PC-9 (cell line): Measurements from ENCODE around the gene PRSS50. TPM values are rescaled to one million over a fixed set of nuclear protein-coding genes. Genes with fewer than 3 reads are reported as not detected.

Experiments
- BruUV-seq: library from RNA; stranded (reverse); fragments of 400-500 nt; replicated peaks from 2 replicates; lab custom pipeline; 2021; lab: Mats Ljungman, UMichigan
- CTCF ChIA-PET: fragments of 300-600 bp; sonication (Branson Sonifier 250); formaldehyde crosslinking; loops from one replicate; lab custom pipeline; 2022; ENCODE audit warnings: antibody characterized with exemption; lab: Charles Lee
- POLR2A ChIA-PET: fragments of 300-600 bp; sonication (Branson Sonifier 250); formaldehyde crosslinking; loops from one replicate; lab custom pipeline; 2022; ENCODE audit warnings: antibody characterized with exemption; ENCODE audit not compliant: unreplicated experiment; lab: Charles Lee
- DNase-seq, 2 experiments: peaks; one replicate each; pipeline versions ENCODE4 v3.0.0 to v3.0.0-alpha.2; 2015 to 2022; ENCODE audit warnings: mixed read lengths in 1 of 2
- H2AFZ ChIP-seq: fragments of 200-600 bp; sonication (generic); 2 replicates; pipeline ENCODE4 v1.8.1; 2017; ENCODE audit warnings: antibody characterized with exemption
- H3F3A ChIP-seq: fragments of 200-600 bp; sonication (generic); 2 replicates; pipeline ENCODE4 v1.8.1; 2017; ENCODE audit warnings: antibody characterized with exemption, mild to moderate bottlenecking, low read depth; ENCODE audit not compliant: insufficient read depth
- H3K27ac ChIP-seq: fragments of 200-600 bp; sonication (generic); 2 replicates; pipeline ENCODE4 v1.6.1; 2016; ENCODE audit warnings: mixed run types
- H3K27me3 ChIP-seq: fragments of 200-600 bp; sonication (generic); 2 replicates; pipeline ENCODE4 v1.6.1; 2016; ENCODE audit warnings: low read depth, mixed run types; ENCODE audit not compliant: insufficient read depth
- H3K36me3 ChIP-seq: fragments of 200-600 bp; sonication (generic); 2 replicates; pipeline ENCODE4 v1.6.1; 2016; ENCODE audit warnings: low read depth, mixed run types
- H3K4me1 ChIP-seq: fragments of 200-600 bp; sonication (generic); replicated peaks from 2 replicates; pipeline ENCODE4 v1.6.1; 2016; ENCODE audit warnings: mixed run types; ENCODE audit not compliant: insufficient read depth
- H3K4me2 ChIP-seq: fragments of 200-600 bp; sonication (generic); 2 replicates; pipeline ENCODE4 v1.6.1; 2017; ENCODE audit warnings: mixed run types
- H3K4me3 ChIP-seq: fragments of 200-600 bp; sonication (generic); 2 replicates; pipeline ENCODE4 v1.6.1; 2016; ENCODE audit warnings: mixed run types
- H3K79me2 ChIP-seq: fragments of 200-600 bp; sonication (generic); 2 replicates; pipeline ENCODE4 v1.6.1; 2017; ENCODE audit warnings: low read depth, mixed run types
- H3K9me2 ChIP-seq: fragments of 200-600 bp; sonication (generic); 2 replicates; pipeline ENCODE4 v1.8.1; 2017; ENCODE audit warnings: mild to moderate bottlenecking; ENCODE audit not compliant: insufficient read depth
- H3K9me3 ChIP-seq: fragments of 200-600 bp; sonication (generic); 2 replicates; pipeline ENCODE4 v1.8.1; 2016; ENCODE audit warnings: low read depth; ENCODE audit not compliant: insufficient read depth
- H4K20me1 ChIP-seq: fragments of 200-600 bp; sonication (generic); 2 replicates; pipeline ENCODE4 v1.8.1; 2017; ENCODE audit not compliant: insufficient read depth
- EZH2 ChIP-seq: fragments of 200-600 bp; sonication (generic); IDR thresholded peaks from 2 replicates; pipeline ENCODE4 v1.8.0; 2017; ENCODE audit warnings: antibody characterized with exemption, low read depth
- intact Hi-C: fragments of 100-400 bp; cut with micrococcal nuclease; formaldehyde crosslinking; loops from one replicate; pipeline ENCODE4 v1.10.0; 2022; ENCODE audit not compliant: unreplicated experiment
- total RNA-seq: library from RNA; stranded (reverse); gene quantifications from 2 replicates; pipeline ENCODE4 v1.2.3, GENCODE V29; 2021
- TF ChIP-seq, protein P1 (sequence below): fragments of 200-600 bp; sonication (generic); conservative IDR thresholded peaks from 2 replicates; pipeline ENCODE4 v1.6.1; 2017; ENCODE audit warnings: mixed run types, antibody characterized with exemption, mild to moderate bottlenecking, moderate library complexity

The PRSS50 gene
- total RNA-seq, 1 experiment from 2014 or later: 0.50 TPM

- H3K27me3 ChIP-seq: no peaks in the 10 kb centered on the region
- no peak overlapping the region for H3K27ac ChIP-seq
- H3K4me1 ChIP-seq: no peaks in the 10 kb centered on the region
Measured at GRCh38 chr3:46679681-46680080, 38.0 kb downstream of the PRSS50 start.

DNA sequence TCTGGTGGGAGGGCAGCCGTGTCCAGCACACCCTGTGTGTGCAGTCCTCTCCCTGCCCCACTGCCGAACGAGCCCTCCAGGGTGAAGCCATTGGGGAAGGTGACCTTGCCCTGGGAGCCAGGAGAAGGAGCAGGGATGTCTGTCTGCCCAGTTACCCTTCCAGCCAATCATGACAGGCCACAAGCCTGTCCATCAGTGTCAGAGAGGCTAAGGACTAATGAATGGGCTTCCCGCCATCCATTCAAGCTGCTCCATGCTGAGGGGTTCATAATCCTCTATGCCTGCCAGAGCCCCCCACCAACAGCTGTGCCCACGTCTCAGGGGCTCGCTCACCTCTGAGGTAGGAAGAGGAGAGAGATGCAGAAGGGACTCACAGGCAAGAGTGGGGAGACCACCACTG, 39.4 kb downstream of the PRSS50 start:
- Histone ChIP-seq H3K27me3 (no peaks in the 10 kb centered on the region), H3K4me2 (no peak overlapping the region), H3K27ac (no peak overlapping the region), H3K9me2 (no peaks in the 10 kb centered on the region), H3K4me3 (no peak overlapping the region), H3F3A (no peaks in the 10 kb centered on the region), H4K20me1 (no peaks in the 10 kb centered on the region), H3K36me3 (no peaks in the 10 kb centered on the region), H3K9me3 (no peaks in the 10 kb centered on the region), H3K4me1 (no peaks in the 10 kb centered on the region), H2AFZ (no peak overlapping the region), H3K79me2 (no peaks in the 10 kb centered on the region)
- intact Hi-C loops: no loop called here
- DNase-seq: no peak
- TF ChIP-seq EZH2: no peak
- TF ChIP-seq, protein P1, sequence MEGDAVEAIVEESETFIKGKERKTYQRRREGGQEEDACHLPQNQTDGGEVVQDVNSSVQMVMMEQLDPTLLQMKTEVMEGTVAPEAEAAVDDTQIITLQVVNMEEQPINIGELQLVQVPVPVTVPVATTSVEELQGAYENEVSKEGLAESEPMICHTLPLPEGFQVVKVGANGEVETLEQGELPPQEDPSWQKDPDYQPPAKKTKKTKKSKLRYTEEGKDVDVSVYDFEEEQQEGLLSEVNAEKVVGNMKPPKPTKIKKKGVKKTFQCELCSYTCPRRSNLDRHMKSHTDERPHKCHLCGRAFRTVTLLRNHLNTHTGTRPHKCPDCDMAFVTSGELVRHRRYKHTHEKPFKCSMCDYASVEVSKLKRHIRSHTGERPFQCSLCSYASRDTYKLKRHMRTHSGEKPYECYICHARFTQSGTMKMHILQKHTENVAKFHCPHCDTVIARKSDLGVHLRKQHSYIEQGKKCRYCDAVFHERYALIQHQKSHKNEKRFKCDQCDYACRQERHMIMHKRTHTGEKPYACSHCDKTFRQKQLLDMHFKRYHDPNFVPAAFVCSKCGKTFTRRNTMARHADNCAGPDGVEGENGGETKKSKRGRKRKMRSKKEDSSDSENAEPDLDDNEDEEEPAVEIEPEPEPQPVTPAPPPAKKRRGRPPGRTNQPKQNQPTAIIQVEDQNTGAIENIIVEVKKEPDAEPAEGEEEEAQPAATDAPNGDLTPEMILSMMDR: no peak
- CTCF ChIA-PET: no interaction called here
- BruUV-seq: no TSS peak
- POLR2A ChIA-PET: no interaction called here

More at GRCh38 chr3:46679681-46680080, 38.0 kb downstream of the PRSS50 start:
- Histone ChIP-seq H3K9me2 (no peaks in the 10 kb centered on the region), H4K20me1 (no peaks in the 10 kb centered on the region), H3K9me3 (no peaks in the 10 kb centered on the region), H2AFZ (no peak overlapping the region), H3K36me3 (no peaks in the 10 kb centered on the region), H3K4me3 (no peak overlapping the region), H3F3A (no peaks in the 10 kb centered on the region), H3K4me2 (no peak overlapping the region), H3K79me2 (no peaks in the 10 kb centered on the region)
- BruUV-seq: no TSS peak
- ChIA-PET POLR2A (interaction anchor here (0.6 to 0.7 kb wide), 2 partner anchors 119 to 215 kb away, joined by 3 read pairs; no protein-coding TSS in a partner anchor), CTCF (no interaction called here)
- intact Hi-C loops: no loop called here
- no peak for DNase-seq
- no peak for TF ChIP-seq EZH2
- TF ChIP-seq, protein P1: no peak

DNA sequence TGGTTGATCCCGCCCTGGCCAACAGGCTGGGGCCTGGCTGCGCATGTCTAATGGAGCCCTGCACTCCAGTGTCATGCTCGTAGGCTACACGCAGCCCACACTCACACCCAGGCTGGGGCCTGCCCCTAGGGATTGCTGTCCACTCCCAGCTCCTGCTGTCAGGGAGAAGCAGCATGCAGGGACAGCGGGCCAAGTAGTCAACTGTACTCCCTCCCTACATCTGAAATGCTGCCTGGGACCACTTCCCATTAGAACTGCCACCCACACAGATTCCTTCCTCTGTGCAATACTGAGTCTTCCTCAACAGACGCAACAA, 40.3 kb downstream of the PRSS50 start:
- Histone ChIP-seq H3F3A (no peaks in the 10 kb centered on the region), H3K4me1 (no peaks in the 10 kb centered on the region), H2AFZ (no peak overlapping the region), H3K4me2 (no peak overlapping the region), H3K36me3 (no peaks in the 10 kb centered on the region), H3K9me2 (no peaks in the 10 kb centered on the region), H3K79me2 (no peaks in the 10 kb centered on the region), H3K9me3 (no peaks in the 10 kb centered on the region), H3K27ac (no peak overlapping the region), H3K4me3 (no peak overlapping the region), H4K20me1 (no peaks in the 10 kb centered on the region), H3K27me3 (no peaks in the 10 kb centered on the region)
- no peak for TF ChIP-seq EZH2
- TF ChIP-seq, protein P1: no peak
- no peak for DNase-seq
- no TSS peak for BruUV-seq
- intact Hi-C loops: no loop called here
- ChIA-PET POLR2A (no interaction called here), CTCF (no interaction called here)
